Skin of body (tissue), 2 donors: Measurements from ENCODE around the gene CEACAM7. TPM values are rescaled to one million over a fixed set of nuclear protein-coding genes. Genes with fewer than 3 reads are reported as not detected.

Experiments used
- DNase-seq: peaks from one replicate; lab custom pipeline; 2025; lab: John Stamatoyannopoulos, UW
- total RNA-seq: library from RNA; depleted of rRNA; stranded (reverse); fragments of >200 nt; gene quantifications from one replicate; pipeline ENCODE4 v1.2.3, GENCODE V29; 2014

CEACAM7 gene
- total RNA-seq, 1 donor from 2014 or later: 0.30 TPM

GRCh38 chr19:41700381-41701195, 12.5 kb upstream of the CEACAM7 start:
- DNase-seq: no peak

GRCh38 chr19:41699968-41700323, 11.9 kb upstream of the CEACAM7 start:
- DNase-seq: no peak

DNA sequence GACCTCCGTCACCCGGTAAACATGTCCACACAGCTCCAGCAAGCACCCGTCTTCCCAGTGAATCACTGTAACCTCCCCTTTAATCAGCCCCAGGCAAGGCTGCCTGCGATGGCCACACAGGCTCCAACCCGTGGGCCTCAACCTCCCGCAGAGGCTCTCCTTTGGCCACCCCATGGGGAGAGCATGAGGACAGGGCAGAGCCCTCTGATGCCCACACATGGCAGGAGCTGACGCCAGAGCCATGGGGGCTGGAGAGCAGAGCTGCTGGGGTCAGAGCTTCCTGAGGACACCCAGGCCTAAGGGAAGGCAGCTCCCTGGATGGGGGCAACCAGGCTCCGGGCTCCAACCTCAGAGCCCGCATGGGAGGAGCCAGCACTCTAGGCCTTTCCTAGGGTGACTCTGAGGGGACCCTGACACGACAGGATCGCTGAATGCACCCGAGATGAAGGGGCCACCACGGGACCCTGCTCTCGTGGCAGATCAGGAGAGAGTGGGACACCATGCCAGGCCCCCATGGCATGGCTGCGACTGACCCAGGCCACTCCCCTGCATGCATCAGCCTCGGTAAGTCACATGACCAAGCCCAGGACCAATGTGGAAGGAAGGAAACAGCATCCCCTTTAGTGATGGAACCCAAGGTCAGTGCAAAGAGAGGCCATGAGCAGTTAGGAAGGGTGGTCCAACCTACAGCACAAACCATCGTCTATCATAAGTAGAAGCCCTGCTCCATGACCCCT, 11.3 kb upstream of the CEACAM7 start:
- no peak for DNase-seq

DNA sequence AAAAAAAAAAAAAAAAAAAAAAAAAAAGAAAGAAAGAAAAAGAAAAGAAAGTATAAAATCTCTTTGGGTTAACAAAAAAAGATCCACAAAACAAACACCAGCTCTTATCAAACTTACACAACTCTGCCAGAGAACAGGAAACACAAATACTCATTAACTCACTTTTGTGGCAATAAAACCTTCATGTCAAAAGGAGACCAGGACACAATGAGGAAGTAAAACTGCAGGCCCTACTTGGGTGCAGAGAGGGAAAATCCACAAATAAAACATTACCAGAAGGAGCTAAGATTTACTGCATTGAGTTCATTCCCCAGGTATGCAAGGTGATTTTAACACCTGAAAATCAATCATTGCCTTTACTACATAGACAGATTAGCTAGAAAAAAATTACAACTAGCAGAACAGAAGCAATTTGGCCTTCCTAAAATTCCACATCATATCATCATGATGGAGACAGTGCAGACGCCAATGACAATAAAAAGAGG, 10.7 kb upstream of the CEACAM7 start:
- no peak for DNase-seq

DNA sequence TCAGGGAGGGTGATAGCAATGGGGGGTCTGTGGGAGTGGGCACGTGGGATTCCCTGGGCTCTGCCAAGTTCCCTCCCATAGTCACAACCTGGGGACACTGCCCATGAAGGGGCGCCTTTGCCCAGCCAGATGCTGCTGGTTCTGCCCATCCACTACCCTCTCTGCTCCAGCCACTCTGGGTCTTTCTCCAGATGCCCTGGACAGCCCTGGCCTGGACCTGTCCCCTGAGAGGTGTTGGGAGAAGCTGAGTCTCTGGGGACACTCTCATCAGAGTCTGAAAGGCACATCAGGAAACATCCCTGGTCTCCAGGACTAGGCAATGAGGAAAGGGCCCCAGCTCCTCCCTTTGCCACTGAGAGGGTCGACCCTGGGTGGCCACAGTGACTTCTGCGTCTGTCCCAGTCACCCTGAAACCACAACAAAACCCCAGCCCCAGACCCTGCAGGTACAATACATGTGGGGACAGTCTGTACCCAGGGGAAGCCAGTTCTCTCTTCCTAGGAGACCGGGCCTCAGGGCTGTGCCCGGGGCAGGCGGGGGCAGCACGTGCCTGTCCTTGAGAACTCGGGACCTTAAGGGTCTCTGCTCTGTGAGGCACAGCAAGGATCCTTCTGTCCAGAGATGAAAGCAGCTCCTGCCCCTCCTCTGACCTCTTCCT, 9.3 kb upstream of the CEACAM7 start:
- no peak for DNase-seq

GRCh38 chr19:41696402-41697197, 8.5 kb upstream of the CEACAM7 start:
- DNase-seq: no peak

DNA sequence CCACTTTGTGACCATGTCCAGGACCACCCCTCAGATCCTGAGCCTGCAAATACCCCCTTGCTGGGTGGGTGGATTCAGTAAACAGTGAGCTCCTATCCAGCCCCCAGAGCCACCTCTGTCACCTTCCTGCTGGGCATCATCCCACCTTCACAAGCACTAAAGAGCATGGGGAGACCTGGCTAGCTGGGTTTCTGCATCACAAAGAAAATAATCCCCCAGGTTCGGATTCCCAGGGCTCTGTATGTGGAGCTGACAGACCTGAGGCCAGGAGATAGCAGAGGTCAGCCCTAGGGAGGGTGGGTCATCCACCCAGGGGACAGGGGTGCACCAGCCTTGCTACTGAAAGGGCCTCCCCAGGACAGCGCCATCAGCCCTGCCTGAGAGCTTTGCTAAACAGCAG, 7.7 kb upstream of the CEACAM7 start:
- no peak for DNase-seq

DNA sequence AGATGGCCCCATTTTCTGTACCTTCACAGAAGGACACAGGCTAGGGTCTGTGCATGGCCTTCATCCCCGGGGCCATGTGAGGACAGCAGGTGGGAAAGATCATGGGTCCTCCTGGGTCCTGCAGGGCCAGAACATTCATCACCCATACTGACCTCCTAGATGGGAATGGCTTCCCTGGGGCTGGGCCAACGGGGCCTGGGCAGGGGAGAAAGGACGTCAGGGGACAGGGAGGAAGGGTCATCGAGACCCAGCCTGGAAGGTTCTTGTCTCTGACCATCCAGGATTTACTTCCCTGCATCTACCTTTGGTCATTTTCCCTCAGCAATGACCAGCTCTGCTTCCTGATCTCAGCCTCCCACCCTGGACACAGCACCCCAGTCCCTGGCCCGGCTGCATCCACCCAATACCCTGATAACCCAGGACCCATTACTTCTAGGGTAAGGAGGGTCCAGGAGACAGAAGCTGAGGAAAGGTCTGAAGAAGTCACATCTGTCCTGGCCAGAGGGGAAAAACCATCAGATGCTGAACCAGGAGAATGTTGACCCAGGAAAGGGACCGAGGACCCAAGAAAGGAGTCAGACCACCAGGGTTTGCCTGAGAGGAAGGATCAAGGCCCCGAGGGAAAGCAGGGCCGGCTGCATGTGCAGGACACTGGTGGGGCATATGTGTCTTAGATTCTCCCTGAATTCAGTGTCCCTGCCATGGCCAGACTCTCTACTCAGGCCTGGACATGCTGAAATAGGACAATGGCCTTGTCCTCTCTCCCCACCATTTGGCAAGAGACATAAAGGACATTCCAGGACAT, 7.0 kb upstream of the CEACAM7 start:
- no peak for DNase-seq

- no peak for DNase-seq
These were observed 6.1 kb upstream of the CEACAM7 start for GRCh38 chr19:41694196-41694595.

- no peak for DNase-seq
These were observed 3.3 kb upstream of the CEACAM7 start for GRCh38 chr19:41691268-41691970.

DNA sequence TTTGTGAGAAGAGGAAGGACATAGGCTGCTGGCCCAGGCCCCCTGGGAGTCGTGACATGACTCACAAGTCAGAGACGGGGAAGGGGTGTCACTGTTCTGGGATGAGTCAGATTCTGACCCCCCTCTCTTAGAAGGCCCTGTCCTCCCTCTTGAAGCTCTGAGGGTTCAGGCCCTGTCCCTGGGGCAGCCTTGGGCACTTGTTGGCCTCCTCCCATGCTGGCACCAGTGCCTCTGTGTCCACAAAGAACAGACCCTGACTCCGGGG, 2.7 kb upstream of the CEACAM7 start:
- no peak for DNase-seq

DNA sequence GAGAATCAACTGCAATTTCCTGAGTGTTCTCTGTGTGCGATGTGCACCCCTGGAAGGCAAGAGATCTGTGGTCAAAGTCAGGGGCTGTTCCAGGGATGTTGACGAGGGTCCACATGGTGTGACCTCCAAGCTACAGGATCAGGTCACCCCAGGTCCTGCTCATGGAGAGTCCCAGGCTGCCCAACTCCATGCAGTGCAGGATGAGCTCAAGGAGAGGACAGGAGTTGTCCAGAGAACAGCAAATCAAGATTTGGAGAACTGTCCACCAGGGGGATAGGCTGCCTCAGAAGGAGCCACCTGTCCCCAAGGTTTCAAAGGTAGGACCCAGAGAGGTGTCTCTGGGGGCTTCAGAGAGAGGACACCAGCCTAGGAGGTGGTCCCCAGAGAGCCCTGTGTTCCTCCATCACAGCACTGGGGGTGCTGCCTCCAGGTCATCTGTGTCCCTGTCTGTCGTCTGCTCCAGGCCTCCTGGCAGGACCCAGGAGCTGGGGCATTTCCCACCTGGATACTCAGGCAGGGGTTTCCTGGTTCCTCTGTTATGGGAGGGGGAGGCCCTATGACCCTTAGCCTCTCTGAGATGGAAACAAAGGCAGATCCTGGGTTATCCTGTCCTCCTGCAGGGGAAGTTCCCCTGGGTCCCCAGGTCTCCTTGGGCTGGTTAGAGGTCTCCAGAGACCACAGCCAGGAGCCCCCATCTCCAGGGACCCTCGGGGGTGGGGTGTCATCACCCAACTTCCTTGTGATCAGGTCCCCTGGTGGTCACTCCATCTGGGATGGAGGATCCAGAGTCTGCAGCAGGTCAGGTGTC, 2.1 kb upstream of the CEACAM7 start:
- no peak for DNase-seq

DNA sequence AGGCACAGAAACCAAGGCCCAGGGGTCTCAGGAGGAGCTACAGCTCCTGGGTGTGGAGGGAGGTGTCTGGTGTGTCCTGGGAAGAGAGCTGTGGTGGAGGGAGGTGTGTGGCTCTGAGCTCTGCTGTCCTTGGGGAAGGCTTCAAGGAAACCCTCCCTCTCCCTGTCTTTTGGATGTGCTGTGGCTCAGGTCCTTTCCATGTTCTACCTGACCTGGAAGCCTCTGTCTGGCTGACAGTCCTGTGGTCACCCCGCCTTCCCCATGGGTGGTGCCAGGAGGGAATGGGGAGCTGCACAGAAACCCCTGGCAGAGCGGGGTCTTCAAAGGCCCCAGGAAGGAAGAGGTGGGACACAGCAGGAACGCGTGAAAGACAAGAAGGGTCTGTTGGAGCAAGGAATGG, 617 bp upstream of the CEACAM7 start:
- no peak for DNase-seq

GRCh38 chr19:41687419-41687818, 651 bp downstream of the CEACAM7 start:
- DNase-seq: no peak

- DNase-seq: no peak
These were observed 5.6 kb downstream of the CEACAM7 start for GRCh38 chr19:41682437-41682836.

DNA sequence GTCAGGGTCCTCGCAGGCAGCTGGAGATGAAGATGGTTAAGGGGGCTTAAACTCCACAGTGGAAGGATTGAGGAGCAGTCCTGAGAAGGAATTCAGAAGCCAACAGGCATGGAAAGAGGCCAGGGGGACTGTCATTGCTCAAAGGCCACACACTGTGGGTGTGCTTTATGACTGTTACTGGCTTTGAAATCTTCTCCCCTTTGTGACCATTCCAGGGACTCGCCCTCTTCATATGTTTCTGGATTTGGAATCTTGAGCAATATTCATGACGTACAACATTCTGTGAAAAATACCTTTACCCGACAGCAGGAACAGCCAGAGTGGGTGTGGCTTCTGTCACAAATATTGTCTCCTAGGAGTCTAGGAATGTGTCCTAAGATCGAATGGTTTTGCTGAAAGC, 16.6 kb downstream of the CEACAM7 start:
- DNase-seq: no peak

GRCh38 chr19:41670755-41671154, 17.3 kb downstream of the CEACAM7 start:
- DNase-seq: no peak

GRCh38 chr19:41668315-41668714, 19.8 kb downstream of the CEACAM7 start:
- DNase-seq: no peak

GRCh38 chr19:41666075-41666474, 22.0 kb downstream of the CEACAM7 start:
- DNase-seq: no peak
